HepG2 (cell line): ENCODE data around the gene ZNF230. TPM values are rescaled to one million over a fixed set of nuclear protein-coding genes. Genes with fewer than 3 reads are reported as not detected.

Experiments used
- GABPA ChIP-seq, 2 experiments: IDR thresholded peaks; 2 replicates each; pipeline ENCODE4 v1.6.1; 2011 to 2016; ENCODE audit warnings: low read depth in 2 of 2, low read length in 1 of 2, missing biosample characterization in 1 of 2, missing genetic modification characterization in 1 of 2
- HDAC1 ChIP-seq: sonication (generic); formaldehyde crosslinking; IDR thresholded peaks from 2 replicates; pipeline ENCODE4 v1.5.1; 2020; ENCODE audit warnings: mild to moderate bottlenecking, missing genetic modification reagents
- POLR2AphosphoS5 ChIP-seq: IDR thresholded peaks from 2 replicates; pipeline ENCODE4 v1.6.1; 2012; ENCODE audit warnings: low read depth, low read length
- RXRB ChIP-seq: IDR thresholded peaks from 2 replicates; pipeline ENCODE4 v1.6.1; 2016; ENCODE audit warnings: borderline replicate concordance, missing genetic modification reagents, missing compliant biosample characterization
- SALL2 ChIP-seq: sonication (generic); formaldehyde crosslinking; IDR thresholded peaks from 2 replicates; pipeline ENCODE4 v1.8.1; 2023; ENCODE audit warnings: mild to moderate bottlenecking, missing genetic modification reagents, inconsistent platforms
- SMC3 ChIP-seq: IDR thresholded peaks from 2 replicates; pipeline ENCODE4 v1.6.1; 2011; ENCODE audit warnings: low read length, improper control_type of control experiment
- SRSF4 ChIP-seq: fragments of 200-400 bp; formaldehyde crosslinking; IDR thresholded peaks from one replicate; pipeline ENCODE4 v1.6.1; 2018; ENCODE audit warnings: mild to moderate bottlenecking, low read depth, low read length, moderate library complexity; ENCODE audit not compliant: poor library complexity, severe bottlenecking
- TEAD3 ChIP-seq: optimal IDR thresholded peaks from 2 replicates; pipeline ENCODE3; 2016; ENCODE audit warnings: borderline replicate concordance
- WIZ ChIP-seq: sonication (generic); formaldehyde crosslinking; IDR thresholded peaks from 2 replicates; pipeline ENCODE4 v1.5.1; 2020; ENCODE audit warnings: mild to moderate bottlenecking, missing genetic modification reagents
- ZNF142 ChIP-seq: sonication (generic); formaldehyde crosslinking; IDR thresholded peaks from 2 replicates; pipeline ENCODE4 v1.4.0; 2020; ENCODE audit warnings: missing genetic modification reagents
- ZNF337 ChIP-seq: sonication (generic); formaldehyde crosslinking; IDR thresholded peaks from 2 replicates; pipeline ENCODE4 v1.5.1; 2020; ENCODE audit warnings: missing genetic modification reagents, low read depth, mild to moderate bottlenecking, borderline replicate concordance
- ZNF619 ChIP-seq: sonication (generic); formaldehyde crosslinking; IDR thresholded peaks from 2 replicates; pipeline ENCODE4 v1.4.0; 2020; ENCODE audit warnings: mild to moderate bottlenecking, missing genetic modification reagents
- ZNF75D ChIP-seq: sonication (generic); formaldehyde crosslinking; IDR thresholded peaks from 2 replicates; pipeline ENCODE4 v1.8.1; 2023; ENCODE audit warnings: missing genetic modification reagents, mild to moderate bottlenecking, borderline replicate concordance
- ZNF761 ChIP-seq: sonication (generic); formaldehyde crosslinking; conservative IDR thresholded peaks from 2 replicates; pipeline ENCODE4 v1.4.0; 2020; ENCODE audit warnings: mild to moderate bottlenecking, missing genetic modification reagents
- ZSCAN25 ChIP-seq: sonication (generic); formaldehyde crosslinking; IDR thresholded peaks from 2 replicates; pipeline ENCODE4 v1.8.0; 2022; ENCODE audit warnings: mild to moderate bottlenecking, missing genetic modification reagents
- polyA plus RNA-seq, 8 experiments: library from polyadenylated mRNA; depleted of rRNA in 3 of 8; stranded (reverse) in 7 of 8; unstranded in 1 of 8; fragments of >200 nt; fragmentation: Illumina TruSeq in 4 of 8; extraction: Trizol in 4 of 8; gene quantifications; 2 replicates each; pipeline versions ENCODE4 v1.2.1 to v1.2.3, GENCODE V29; 2011 to 2016; ENCODE audit warnings: low read depth in 4 of 8, missing spikeins in 1 of 8, mixed read lengths in 1 of 8; ENCODE audit not compliant: insufficient read depth in 1 of 8
- total RNA-seq, 5 experiments: library from RNA; depleted of rRNA; stranded (reverse); fragments of >200 nt; fragmentation: Illumina TruSeq; extraction: Trizol; gene quantifications; 2 replicates each; pipeline ENCODE4 v1.2.3, GENCODE V29; 2016; ENCODE audit warnings: low read depth in 1 of 5
- TF ChIP-seq, protein P1 (sequence below): sonication (generic); formaldehyde crosslinking; IDR thresholded peaks from 2 replicates; pipeline ENCODE4 v1.4.0; 2020; ENCODE audit warnings: missing genetic modification reagents

The ZNF230 gene
- total and polyA plus RNA-seq, 2 of the 13 experiments (the other 11 are each of a cell fraction or from before 2014, with no cell fraction given): 2.4 to 5.5 TPM

DNA sequence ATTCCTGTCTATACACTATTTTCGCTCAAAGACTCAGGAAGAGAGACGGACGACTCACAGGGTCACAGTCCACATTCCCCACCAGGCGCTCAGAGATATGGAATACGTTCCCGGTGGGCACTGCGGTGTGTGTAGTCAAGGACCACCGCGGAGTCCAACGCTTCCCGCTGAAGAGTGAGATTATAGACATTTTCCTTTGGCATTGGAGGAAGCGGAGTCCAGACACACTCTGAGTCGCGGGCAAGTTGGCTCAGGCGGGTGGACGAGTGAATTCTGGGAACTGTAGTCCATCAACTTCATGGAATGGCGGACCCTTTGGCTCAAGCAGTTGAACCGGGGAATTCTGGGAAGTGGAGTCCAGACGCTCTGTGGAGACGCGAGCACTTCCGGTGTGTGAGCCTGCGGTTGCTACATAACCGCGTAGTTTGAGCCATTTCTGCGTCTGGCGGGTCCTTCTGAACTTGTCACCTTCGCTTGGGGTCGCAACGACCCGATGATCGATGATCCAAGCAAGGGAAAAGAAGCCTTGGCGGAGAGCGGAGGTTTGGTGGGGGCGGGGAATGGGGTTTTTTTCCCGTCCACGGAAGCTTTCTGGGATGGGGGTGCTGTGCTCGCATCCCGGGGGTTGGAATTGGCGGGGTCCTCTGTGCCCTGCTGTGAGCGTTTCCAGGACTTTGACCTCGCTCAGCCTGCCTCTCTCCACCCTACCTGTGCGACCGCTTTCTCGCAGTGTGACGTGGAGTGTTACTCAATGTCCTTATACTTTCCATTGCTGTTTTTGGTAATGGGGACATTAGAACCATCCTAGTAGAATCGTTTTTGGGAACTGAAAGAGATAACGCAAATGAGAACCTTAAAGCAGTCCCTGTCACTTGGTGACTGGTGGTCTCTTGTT lies at the start of gene ZNF230 (continued):
- TF ChIP-seq POLR2AphosphoS5 (peak; percentile 76), ZNF337 (CRISPR knock-in tag) (no peak), GABPA (IDR thresholded peaks at IDR 0.05; ENCODE audit: low read depth, low read length) (peak; percentile 81), GABPA (CRISPR knock-in tag; IDR thresholded peaks at IDR 0.05; ENCODE audit: low read depth) (peak; percentile 97), SALL2 (CRISPR knock-in tag) (peak; percentile 67; the same call in 1 of the 2 replicates), ZNF619 (CRISPR knock-in tag) (0 out of 2 replicates have a peak, but pooled peaks have one; percentile 81), SRSF4 (no peak), ZNF75D (CRISPR knock-in tag) (no peak), RXRB (peak; percentile 42; the same call in 1 of the 2 replicates), ZNF142 (CRISPR knock-in tag) (no peak), TEAD3 (peak; percentile 74), ZNF761 (no peak; the same call in 1 of the 2 replicates), ZSCAN25 (no peak), SMC3 (peak; percentile 33; the same call in 1 of the 2 replicates), HDAC1 (CRISPR knock-in tag) (peak; percentile 22; the same call in 1 of the 2 replicates), WIZ (CRISPR knock-in tag) (no peak)
- TF ChIP-seq, protein P1, sequence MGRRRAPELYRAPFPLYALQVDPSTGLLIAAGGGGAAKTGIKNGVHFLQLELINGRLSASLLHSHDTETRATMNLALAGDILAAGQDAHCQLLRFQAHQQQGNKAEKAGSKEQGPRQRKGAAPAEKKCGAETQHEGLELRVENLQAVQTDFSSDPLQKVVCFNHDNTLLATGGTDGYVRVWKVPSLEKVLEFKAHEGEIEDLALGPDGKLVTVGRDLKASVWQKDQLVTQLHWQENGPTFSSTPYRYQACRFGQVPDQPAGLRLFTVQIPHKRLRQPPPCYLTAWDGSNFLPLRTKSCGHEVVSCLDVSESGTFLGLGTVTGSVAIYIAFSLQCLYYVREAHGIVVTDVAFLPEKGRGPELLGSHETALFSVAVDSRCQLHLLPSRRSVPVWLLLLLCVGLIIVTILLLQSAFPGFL (CRISPR knock-in tag): no peak
